Activated CD8-positive, alpha-beta T cell treated with anti-CD3 and anti-CD28 coated beads, Interleukin-2, amount 10 ng/mL, durations not matched to agents 7 days and 5 days (primary cell): ENCODE data around the gene GYS2. TPM values are rescaled to one million over a fixed set of nuclear protein-coding genes. Genes with fewer than 3 reads are reported as not detected.

Source experiments
- ATAC-seq: fragments of 150-1000 bp; cut with Tn5 transposase; one replicate; pipeline ENCODE4 v1.10.0; 2021; ENCODE audit warnings: moderate library complexity
- CTCF ChIA-PET: fragments of 350-600 bp; sonication (Branson Sonifier 250); formaldehyde crosslinking; loops from one replicate; lab custom pipeline; 2021; ENCODE audit warnings: antibody characterized with exemption; lab: Charles Lee
- POLR2A ChIA-PET: fragments of 350-600 bp; sonication (Branson Sonifier 250); formaldehyde crosslinking; loops from one replicate; lab custom pipeline; 2021; ENCODE audit warnings: antibody characterized with exemption; lab: Charles Lee
- DNase-seq: peaks from one replicate; pipeline ENCODE4 v3.0.0-alpha.2; 2020
- H3K27ac Mint-ChIP-seq: one replicate; pipeline ENCODE4 v1.8.0; 2021; ENCODE audit warnings: mild to moderate bottlenecking, mixed read lengths
- H3K27me3 Mint-ChIP-seq: one replicate; pipeline ENCODE4 v1.8.0; 2021; ENCODE audit warnings: low read depth, mixed read lengths
- H3K36me3 Mint-ChIP-seq: one replicate; pipeline ENCODE4 v1.8.0; 2021; ENCODE audit warnings: low read depth, mixed read lengths
- H3K4me1 Mint-ChIP-seq: one replicate; pipeline ENCODE4 v1.8.0; 2021; ENCODE audit warnings: low read depth, mixed read lengths
- H3K4me3 Mint-ChIP-seq: one replicate; pipeline ENCODE4 v1.8.0; 2021; ENCODE audit warnings: mild to moderate bottlenecking, mixed read lengths
- H3K9me3 Mint-ChIP-seq: one replicate; pipeline ENCODE4 v1.8.0; 2022; ENCODE audit warnings: mixed read lengths; ENCODE audit not compliant: insufficient read depth
- total RNA-seq, 2 experiments: library from RNA; stranded (reverse); gene quantifications; one replicate each; pipeline ENCODE4 v1.2.3, GENCODE V29; 2021

GYS2 gene
- total RNA-seq, 2 experiments from 2014 or later, result not detected

GRCh38 chr12:21573733-21574358 is 30.8 kb downstream of the GYS2 start:
- no peak overlapping the region for H3K27ac Mint-ChIP-seq
- H3K36me3 Mint-ChIP-seq, result no peaks in the 10 kb centered on the region
- H3K4me1 Mint-ChIP-seq, result no peaks in the 10 kb centered on the region
- ChIA-PET POLR2A (no interaction called here), CTCF (no interaction called here)
- ATAC-seq, result no peak
- DNase-seq, result no peak
- no peak overlapping the region for H3K4me3 Mint-ChIP-seq
- H3K9me3 Mint-ChIP-seq, result no peaks in the 10 kb centered on the region
- peaks cover 4% of the 10 kb centered on the region for H3K27me3 Mint-ChIP-seq

DNA sequence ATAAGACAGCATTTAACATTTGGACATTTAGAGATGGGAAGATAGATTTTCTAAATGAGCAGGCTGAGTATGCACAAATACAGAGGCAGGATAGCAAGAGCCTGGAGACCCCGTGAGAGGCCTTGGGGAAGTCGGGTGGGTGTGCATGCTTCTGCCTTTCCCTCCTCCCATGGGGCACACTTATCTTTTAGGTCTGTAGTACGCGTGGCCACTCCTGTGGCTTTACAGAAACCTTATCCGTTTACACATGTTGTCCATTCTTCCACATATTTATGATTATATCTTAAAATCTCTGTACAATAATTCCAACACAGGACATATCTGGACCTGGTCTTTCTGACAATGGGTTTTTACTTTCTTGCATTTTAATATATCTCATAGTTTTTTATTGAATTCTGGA is 33.6 kb downstream of the GYS2 start:
- Mint-ChIP-seq H3K36me3 (no peaks in the 10 kb centered on the region), H3K4me1 (no peaks in the 10 kb centered on the region), H3K27me3 (no peaks in the 10 kb centered on the region), H3K27ac (no peak overlapping the region), H3K9me3 (no peaks in the 10 kb centered on the region), H3K4me3 (no peak overlapping the region)
- ATAC-seq (no peak), DNase-seq (no peak)
- POLR2A ChIA-PET, result no interaction called here
- CTCF ChIA-PET, result no interaction called here

DNA sequence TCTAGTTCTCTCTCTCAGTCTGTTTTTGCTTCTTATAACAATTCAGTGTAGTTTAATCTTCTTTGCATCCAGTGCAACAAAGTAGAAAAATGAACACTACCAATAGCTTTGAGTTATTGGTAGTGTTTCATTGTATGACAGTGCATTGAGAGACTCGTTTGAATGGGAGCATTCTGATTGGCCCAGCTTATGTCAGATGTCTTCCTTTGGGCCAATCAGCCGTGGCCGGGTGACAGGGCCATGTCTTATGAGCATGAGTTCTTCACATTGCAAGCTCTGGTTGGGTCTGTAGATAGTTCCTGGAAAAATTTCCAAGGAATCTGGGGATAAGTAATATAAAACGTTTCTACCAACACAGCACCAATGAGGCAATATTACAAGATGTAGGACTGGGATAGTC is 36.5 kb downstream of the GYS2 start:
- CTCF ChIA-PET, result interaction anchor here (1.7 kb wide), 1 partner anchor 110 kb away, joined by 4 read pairs; no protein-coding TSS in a partner anchor
- DNase-seq (no peak), ATAC-seq (no peak)
- H3K4me1 Mint-ChIP-seq, result no peaks in the 10 kb centered on the region
- no peaks in the 10 kb centered on the region for H3K9me3 Mint-ChIP-seq
- H3K4me3 Mint-ChIP-seq, result no peak overlapping the region
- no peaks in the 10 kb centered on the region for H3K27me3 Mint-ChIP-seq
- POLR2A ChIA-PET, result no interaction called here
- no peak overlapping the region for H3K27ac Mint-ChIP-seq
- no peaks in the 10 kb centered on the region for H3K36me3 Mint-ChIP-seq

- ChIA-PET POLR2A (no interaction called here), CTCF (interaction anchor here (2.2 kb wide), 1 partner anchor 10 kb away, joined by 6 read pairs; no protein-coding TSS in a partner anchor)
- DNase-seq, result no peak
- no peak for ATAC-seq
- Mint-ChIP-seq H3K27ac (no peak overlapping the region), H3K36me3 (no peaks in the 10 kb centered on the region), H3K27me3 (no peaks in the 10 kb centered on the region), H3K4me1 (no peaks in the 10 kb centered on the region), H3K4me3 (no peak overlapping the region), H3K9me3 (no peaks in the 10 kb centered on the region)
Observed at GRCh38 chr12:21566907-21567394, 37.7 kb downstream of the GYS2 start.

- ATAC-seq, result no peak
- no peak for DNase-seq
- H3K4me3 Mint-ChIP-seq, result no peak overlapping the region
- H3K27me3 Mint-ChIP-seq, result no peaks in the 10 kb centered on the region
- no peaks in the 10 kb centered on the region for H3K36me3 Mint-ChIP-seq
- CTCF ChIA-PET, result interaction anchor here (2.2 kb wide), 1 partner anchor 9 kb away, joined by 6 read pairs; no protein-coding TSS in a partner anchor
- no peak overlapping the region for H3K27ac Mint-ChIP-seq
- POLR2A ChIA-PET, result no interaction called here
- no peaks in the 10 kb centered on the region for H3K4me1 Mint-ChIP-seq
- H3K9me3 Mint-ChIP-seq, result no peaks in the 10 kb centered on the region
Observed at GRCh38 chr12:21566223-21566906, 38.3 kb downstream of the GYS2 start.

- CTCF ChIA-PET, result no interaction called here
- H3K27ac Mint-ChIP-seq, result no peak overlapping the region
- ATAC-seq, result no peak
- no peak for DNase-seq
- H3K36me3 Mint-ChIP-seq, result no peaks in the 10 kb centered on the region
- POLR2A ChIA-PET, result no interaction called here
- no peaks in the 10 kb centered on the region for H3K4me1 Mint-ChIP-seq
- H3K27me3 Mint-ChIP-seq, result no peaks in the 10 kb centered on the region
- H3K9me3 Mint-ChIP-seq, result no peaks in the 10 kb centered on the region
- H3K4me3 Mint-ChIP-seq, result no peak overlapping the region
Observed at GRCh38 chr12:21562859-21563258, 41.8 kb downstream of the GYS2 start.

GRCh38 chr12:21561158-21561557 is 43.5 kb downstream of the GYS2 start:
- Mint-ChIP-seq H3K27me3 (no peaks in the 10 kb centered on the region), H3K4me1 (no peaks in the 10 kb centered on the region), H3K36me3 (no peaks in the 10 kb centered on the region), H3K4me3 (no peak overlapping the region), H3K27ac (no peak overlapping the region), H3K9me3 (no peaks in the 10 kb centered on the region)
- POLR2A ChIA-PET, result no interaction called here
- CTCF ChIA-PET, result interaction anchor here (1.1 kb wide), 1 partner anchor 119 kb away, joined by 3 read pairs; no protein-coding TSS in a partner anchor
- ATAC-seq (no peak), DNase-seq (no peak)

- no peak overlapping the region for H3K4me3 Mint-ChIP-seq
- H3K9me3 Mint-ChIP-seq, result no peaks in the 10 kb centered on the region
- H3K4me1 Mint-ChIP-seq, result no peaks in the 10 kb centered on the region
- H3K27me3 Mint-ChIP-seq, result no peaks in the 10 kb centered on the region
- ATAC-seq (no peak), DNase-seq (no peak)
- no peaks in the 10 kb centered on the region for H3K36me3 Mint-ChIP-seq
- ChIA-PET CTCF (no interaction called here), POLR2A (no interaction called here)
- no peak overlapping the region for H3K27ac Mint-ChIP-seq
Observed at GRCh38 chr12:21559855-21560569, 44.6 kb downstream of the GYS2 start.

DNA sequence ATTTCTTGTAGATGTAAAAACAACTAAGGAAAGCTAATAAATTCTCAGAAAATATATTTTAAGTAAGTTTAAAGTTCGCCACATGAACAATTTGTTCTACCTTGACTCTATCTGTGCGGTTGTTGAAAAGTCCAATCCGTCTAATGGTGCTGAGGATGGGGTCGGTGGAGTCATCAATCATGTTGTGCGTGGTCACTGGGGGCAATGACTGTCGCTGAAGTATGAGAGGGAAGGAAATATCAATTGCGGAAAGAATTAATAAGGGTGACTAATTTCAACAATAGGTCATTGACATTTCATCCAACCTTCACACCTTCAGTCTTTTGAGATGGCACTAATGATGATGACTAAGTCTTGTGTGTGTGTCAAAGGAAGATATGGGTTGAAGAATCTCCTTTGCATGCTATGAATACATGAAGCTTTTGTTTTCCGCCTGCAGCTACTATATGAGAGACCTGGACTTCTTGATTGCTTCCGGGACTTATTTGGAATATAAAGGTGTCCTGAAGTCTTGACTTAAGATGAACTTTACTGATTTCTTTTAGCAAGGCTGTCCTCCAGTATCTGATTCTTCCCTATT is 46.5 kb downstream of the GYS2 start:
- Mint-ChIP-seq H3K27ac (no peak overlapping the region), H3K27me3 (no peaks in the 10 kb centered on the region), H3K36me3 (no peaks in the 10 kb centered on the region), H3K9me3 (no peaks in the 10 kb centered on the region), H3K4me3 (no peak overlapping the region), H3K4me1 (no peaks in the 10 kb centered on the region)
- ATAC-seq (no peak), DNase-seq (no peak)
- CTCF ChIA-PET, result interaction anchor here (1.8 kb wide), 1 partner anchor 8 kb away, joined by 6 read pairs; no protein-coding TSS in a partner anchor
- POLR2A ChIA-PET, result no interaction called here

- no peak for DNase-seq
- H3K4me3 Mint-ChIP-seq, result no peak overlapping the region
- no peak overlapping the region for H3K27ac Mint-ChIP-seq
- CTCF ChIA-PET, result no interaction called here
- POLR2A ChIA-PET, result no interaction called here
- H3K9me3 Mint-ChIP-seq, result no peaks in the 10 kb centered on the region
- no peaks in the 10 kb centered on the region for H3K27me3 Mint-ChIP-seq
- no peaks in the 10 kb centered on the region for H3K4me1 Mint-ChIP-seq
- no peak for ATAC-seq
- H3K36me3 Mint-ChIP-seq, result no peaks in the 10 kb centered on the region
Observed at GRCh38 chr12:21553329-21553675, 51.3 kb downstream of the GYS2 start.

- POLR2A ChIA-PET, result no interaction called here
- Mint-ChIP-seq H3K27ac (no peak overlapping the region), H3K27me3 (no peaks in the 10 kb centered on the region), H3K9me3 (no peaks in the 10 kb centered on the region), H3K4me3 (no peak overlapping the region), H3K4me1 (no peaks in the 10 kb centered on the region), H3K36me3 (no peaks in the 10 kb centered on the region)
- no peak for ATAC-seq
- no peak for DNase-seq
- CTCF ChIA-PET, result no interaction called here
Observed at GRCh38 chr12:21552635-21553328, 51.9 kb downstream of the GYS2 start.
